ENCODE measurements around the gene UBIAD1. TPM values are rescaled to one million over a fixed set of nuclear protein-coding genes. Genes with fewer than 3 reads are reported as not detected.

UBIAD1 gene
- total and polyA plus RNA-seq, 2 of the 13 experiments (the other 11 are each of a cell fraction or from before 2014, with no cell fraction given) = 16.9 to 20.4 TPM

DNA sequence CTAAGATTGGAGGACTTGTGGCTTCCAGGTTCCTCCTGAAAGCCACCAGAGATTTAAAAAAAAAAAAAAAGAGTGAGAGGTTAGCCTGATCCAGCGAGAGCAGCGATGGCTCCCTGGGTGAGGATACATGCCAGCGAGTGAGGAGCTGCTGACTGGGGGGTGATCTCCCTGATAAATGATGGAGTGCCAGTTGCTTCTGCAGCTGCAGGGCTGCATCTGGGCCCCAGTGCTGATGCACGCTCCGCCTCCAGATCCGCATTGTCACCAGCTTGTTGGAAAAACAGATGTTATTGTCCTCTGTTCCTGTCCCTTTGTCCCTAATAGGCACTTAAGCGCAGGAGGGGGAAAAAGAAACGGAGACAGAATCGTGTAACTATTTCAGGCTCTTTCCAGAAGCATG, 28.6 kb downstream of the UBIAD1 start:
- Histone ChIP-seq H3K4me1 (ENCODE audit: insufficient read depth, low read length) (no peaks in the 10 kb centered on the region), H3K9ac (ENCODE audit: insufficient read depth, low read depth, low read length) (no peak overlapping the region), H3K79me2 (ENCODE audit: insufficient read depth, low read length) (no peaks in the 10 kb centered on the region), H3K9me3 (ENCODE audit: low read length) (no peaks in the 10 kb centered on the region), H3K27me3 (ENCODE audit: control insufficient read depth in 1 of 2, insufficient read depth in 2 of 2, low read length in 2 of 2) (0 out of 5 replicates have a peak, but pooled peaks cover 0 to 7% of the 10 kb centered on the region in 2 experiments), H3K4me2 (ENCODE audit: low read depth, low read length) (no peak overlapping the region), H3K27ac (ENCODE audit: extremely low read length, insufficient read depth, low read length) (no peak overlapping the region), H4K20me1 (ENCODE audit: insufficient read depth, low read length) (no peaks in the 10 kb centered on the region), H3K36me3 (replicated peaks in 1 of 2; ENCODE audit: control insufficient read depth in 1 of 2, insufficient read depth in 2 of 2, low read length in 2 of 2) (no peaks in the 10 kb centered on the region), H2AFZ (ENCODE audit: low read length) (no peak overlapping the region), H3K4me3 (replicated peaks in 1 of 3; ENCODE audit: insufficient read depth in 1 of 3, low read depth in 2 of 3, low read length in 3 of 3) (no peak overlapping the region)
- ChIA-PET CTCF (ENCODE audit: low intra/inter-chr PET ratio, low total read pairs) (no interaction called here), POLR2A (no interaction called here)
- no TSS peak for BruUV-seq (replicated peaks)
- FAIRE-seq = no peak
- intact Hi-C loops (cut with micrococcal nuclease; ENCODE audit: unreplicated experiment) (no loop called here), in situ Hi-C loops (cut with HindIII; ENCODE audit: extremely low pct_ligation_motif_present, low pct_unique_long_range_greater_than_20kb) (no loop called here)
- no peak for DNase-seq (ENCODE audit: low spot score)
- 50% methylated on average over 8 of the region's 9 CpGs for WGBS (ENCODE audit: low lambda C conversion rate)
- TF ChIP-seq ZNF484 (CRISPR knock-in tag; IDR thresholded peaks at IDR 0.05; ENCODE audit: borderline replicate concordance, low read depth) (no peak), U2AF2 (IDR thresholded peaks at IDR 0.05; ENCODE audit: low read depth, low read length) (no peak), REPIN1 (CRISPR knock-in tag; IDR thresholded peaks at IDR 0.05; ENCODE audit: borderline replicate concordance, low read depth) (no peak), FOXK1 (CRISPR knock-in tag; IDR thresholded peaks at IDR 0.05; ENCODE audit: borderline replicate concordance, low read depth) (no peak), ZFYVE20 (CRISPR knock-in tag; IDR thresholded peaks at IDR 0.05; ENCODE audit: borderline replicate concordance, low read depth) (no peak), BRF2 (CRISPR knock-in tag; IDR thresholded peaks at IDR 0.05) (no peak), ZNF496 (CRISPR knock-in tag; IDR thresholded peaks at IDR 0.05; ENCODE audit: insufficient replicate concordance) (no peak), ZNF607 (CRISPR knock-in tag; IDR thresholded peaks at IDR 0.05; ENCODE audit: borderline replicate concordance) (no peak)
- ATAC-seq = no peak

All from HepG2 (cell line).